ENCODE data around the gene COX20. TPM values are rescaled to one million over a fixed set of nuclear protein-coding genes. Genes with fewer than 3 reads are reported as not detected.

The COX20 gene
- total RNA-seq, 1 donor from 2014 or later: 29.3 TPM

DNA sequence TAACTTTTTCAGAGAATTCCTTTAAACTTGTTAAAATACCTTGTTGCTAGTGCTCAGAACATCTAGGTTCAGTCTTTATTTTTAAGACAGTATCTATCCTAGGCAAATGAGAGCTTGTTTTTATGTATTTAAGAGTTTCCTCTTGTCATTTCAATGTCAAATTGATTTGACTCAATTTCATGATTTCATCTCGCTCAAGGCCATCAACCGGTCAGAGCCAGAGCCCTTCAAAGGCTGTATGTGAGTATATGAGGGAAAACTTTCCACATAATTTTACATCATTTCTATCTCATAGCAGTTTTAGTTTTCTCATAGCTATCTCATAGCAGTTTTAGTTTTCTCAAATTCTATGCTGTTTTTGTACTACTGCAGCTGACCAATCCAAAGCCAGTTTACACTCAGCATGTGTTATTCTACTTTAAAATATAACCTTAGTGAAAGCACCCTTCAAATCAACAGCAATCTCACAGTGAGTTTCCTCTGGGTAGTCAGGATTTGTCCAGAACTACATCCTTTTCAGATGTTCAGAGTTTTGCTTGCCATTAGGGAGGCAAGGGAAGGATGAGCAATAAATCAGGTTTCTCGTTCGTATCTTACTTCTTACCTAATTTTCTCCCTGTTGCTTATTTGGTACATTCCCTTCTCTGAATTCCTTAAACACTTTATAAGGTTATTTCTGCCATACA lies 16.2 kb downstream of the COX20 start:
- TF ChIP-seq CTCF (IDR thresholded peaks at IDR 0.05; ENCODE audit: unreplicated experiment): no peak
- Mint-ChIP-seq H3K27ac (peak overlapping the region; percentile 28), H3K9me3 (no peaks in the 10 kb centered on the region), H3K4me3 (no peak overlapping the region), H3K36me3 (peaks cover 49% of the 10 kb centered on the region), H3K27me3 (ENCODE audit: low read depth) (no peaks in the 10 kb centered on the region), H3K4me1 (no peaks in the 10 kb centered on the region)
- DNase-seq (ENCODE audit: low spot score in 2 of 2, unreplicated experiment in 2 of 2): no peak

DNA sequence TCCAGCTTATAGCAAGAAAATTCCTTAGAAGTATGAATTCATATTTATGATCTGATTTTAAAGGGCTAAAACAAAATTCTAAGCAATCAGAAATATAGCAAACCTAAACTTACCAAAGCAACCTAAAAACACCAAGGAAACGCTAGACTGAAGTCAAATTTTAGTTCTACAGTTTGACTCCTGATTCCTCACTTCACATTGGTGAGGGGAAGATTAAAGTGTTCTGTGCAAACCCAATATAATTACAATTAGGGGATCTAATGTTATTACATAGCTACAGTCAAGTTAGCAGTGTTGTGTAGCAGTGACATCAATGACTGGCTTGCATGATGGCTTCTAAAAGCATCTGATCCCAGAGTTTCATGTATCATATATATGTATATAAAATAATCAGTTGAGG lies 17.2 kb downstream of the COX20 start:
- H3K4me1 Mint-ChIP-seq: no peaks in the 10 kb centered on the region
- no peak for DNase-seq (ENCODE audit: low spot score in 2 of 2, unreplicated experiment in 2 of 2)
- H3K36me3 Mint-ChIP-seq: peaks cover 50% of the 10 kb centered on the region
- TF ChIP-seq CTCF (IDR thresholded peaks at IDR 0.05; ENCODE audit: unreplicated experiment): no peak
- no peak overlapping the region for H3K27ac Mint-ChIP-seq
- no peaks in the 10 kb centered on the region for H3K9me3 Mint-ChIP-seq
- no peak overlapping the region for H3K4me3 Mint-ChIP-seq
- H3K27me3 Mint-ChIP-seq (ENCODE audit: low read depth): no peaks in the 10 kb centered on the region

DNA sequence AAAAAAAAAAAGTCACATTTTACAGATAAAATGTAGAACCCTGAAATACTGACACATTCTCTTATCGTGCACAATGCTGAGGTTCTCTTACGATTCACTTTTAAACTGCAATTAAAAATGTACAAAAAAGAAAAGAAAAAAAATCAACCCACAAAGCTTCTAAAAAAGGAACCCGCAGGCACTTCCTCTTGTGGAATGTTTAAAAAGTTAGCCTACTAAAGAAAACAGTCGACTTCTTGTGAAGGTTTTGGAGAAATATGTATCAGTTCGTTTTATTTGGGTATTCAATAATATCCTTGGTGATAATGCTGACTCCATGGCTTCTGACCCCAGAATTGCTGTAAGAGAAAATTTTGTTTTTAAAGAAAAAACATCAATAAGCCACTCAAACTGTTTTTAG lies 18.7 kb downstream of the COX20 start:
- Mint-ChIP-seq H3K27me3 (ENCODE audit: low read depth) (no peaks in the 10 kb centered on the region), H3K27ac (no peak overlapping the region), H3K4me3 (no peak overlapping the region), H3K4me1 (peaks cover 8% of the 10 kb centered on the region), H3K36me3 (peaks cover 57% of the 10 kb centered on the region), H3K9me3 (no peaks in the 10 kb centered on the region)
- no peak for TF ChIP-seq CTCF (IDR thresholded peaks at IDR 0.05; ENCODE audit: unreplicated experiment)
- DNase-seq (ENCODE audit: low spot score in 2 of 2, unreplicated experiment in 2 of 2): no peak

- Mint-ChIP-seq H3K4me3 (no peak overlapping the region), H3K36me3 (peaks cover 58% of the 10 kb centered on the region), H3K27ac (peak overlapping the region; percentile 54), H3K4me1 (peaks cover 11% of the 10 kb centered on the region), H3K27me3 (ENCODE audit: low read depth) (no peaks in the 10 kb centered on the region), H3K9me3 (no peaks in the 10 kb centered on the region)
- no peak for TF ChIP-seq CTCF (IDR thresholded peaks at IDR 0.05; ENCODE audit: unreplicated experiment)
- DNase-seq (ENCODE audit: low spot score in 2 of 2, unreplicated experiment in 2 of 2): no peak
Observed at GRCh38 chr1:244854865-244855578, 19.6 kb downstream of the COX20 start.

- DNase-seq (ENCODE audit: low spot score in 2 of 2, unreplicated experiment in 2 of 2): no peak
- Mint-ChIP-seq H3K36me3 (peaks cover 59% of the 10 kb centered on the region), H3K27ac (no peak overlapping the region), H3K4me3 (no peak overlapping the region), H3K9me3 (no peaks in the 10 kb centered on the region), H3K4me1 (peaks cover 34% of the 10 kb centered on the region), H3K27me3 (ENCODE audit: low read depth) (no peaks in the 10 kb centered on the region)
- no peak for TF ChIP-seq CTCF (IDR thresholded peaks at IDR 0.05; ENCODE audit: unreplicated experiment)
Observed at GRCh38 chr1:244857761-244858160, 22.3 kb downstream of the COX20 start.
